A549 (cell line): ENCODE data around the gene ABI3BP. TPM values are rescaled to one million over a fixed set of nuclear protein-coding genes. Genes with fewer than 3 reads are reported as not detected.

ENCODE experiments used
- ATAC-seq, 2 experiments: fragments of 200-7000 bp in 1 of 2; fragments of >200 bp in 1 of 2; cut with Nextera tagmentation in 1 of 2; cut with Tn5 transposase in 1 of 2; 3 replicates each; pipeline versions ENCODE4 v1.8.0 to v1.9.1; 2018 to 2020; ENCODE audit warnings: mild to moderate bottlenecking in 1 of 2, moderate library complexity in 1 of 2
- CTCF ChIA-PET: fragments of 300-600 bp; sonication (Branson Sonifier 250); formaldehyde crosslinking; extraction: SDS; loops from one replicate; lab custom pipeline; 2021; ENCODE audit warnings: antibody characterized with exemption, inconsistent platforms; lab: Yijun Ruan, JAX
- POLR2A ChIA-PET: fragments of 350-600 bp; formaldehyde crosslinking; extraction: SDS; loops from one replicate; lab custom pipeline; 2021; ENCODE audit warnings: antibody characterized with exemption, inconsistent platforms; lab: Yijun Ruan, JAX
- DNase-seq, 2 experiments: peaks; one replicate each; pipeline versions ENCODE4 v3.0.0 to v3.0.0-alpha.2; 2011 to 2016; ENCODE audit warnings: low read depth in 1 of 2, low spot score in 1 of 2
- FAIRE-seq: peaks from 2 replicates; lab custom pipeline; 2011; peaks lifted over from hg19 to GRCh38; lab: Jason Lieb, UNC
- H3K27ac ChIP-seq, 2 experiments: fragments of >200 bp; sonication (Bioruptor Twin); formaldehyde crosslinking; 3 replicates each; pipeline ENCODE4 v1.5.1; 2016 to 2017
- H3K4me1 ChIP-seq: fragments of >200 bp; sonication (Bioruptor Twin); formaldehyde crosslinking; 3 replicates; pipeline ENCODE4 v1.6.1; 2016
- H3K4me2 ChIP-seq: fragments of >200 bp; sonication (Bioruptor Twin); formaldehyde crosslinking; 3 replicates; pipeline ENCODE4 v1.6.1; 2016
- H3K4me3 ChIP-seq: fragments of >200 bp; sonication (Bioruptor Twin); formaldehyde crosslinking; 3 replicates; pipeline ENCODE4 v1.5.1; 2016
- H3K9me3 ChIP-seq: fragments of >200 bp; sonication (Bioruptor Twin); formaldehyde crosslinking; 3 replicates; pipeline ENCODE4 v1.6.1; 2016
- CBX2 ChIP-seq: fragments of 200-600 bp; sonication (generic); IDR thresholded peaks from 2 replicates; pipeline ENCODE4 v1.6.1; 2016; ENCODE audit warnings: low read depth, mild to moderate bottlenecking, borderline replicate concordance
- CTCF ChIP-seq: fragments of >200 bp; sonication (Bioruptor Twin); formaldehyde crosslinking; IDR thresholded peaks from 3 replicates; pipeline ENCODE4 v1.5.1; 2016
- ELK1 ChIP-seq: fragments of 150-350 bp; IDR thresholded peaks from 2 replicates; pipeline ENCODE4 v1.6.1; 2014; ENCODE audit warnings: low read depth, mild to moderate bottlenecking, low read length
- EP300 ChIP-seq, 2 experiments: fragments of >200 bp; sonication (Bioruptor Twin); formaldehyde crosslinking; IDR thresholded peaks; 2 replicates in 1 of 2; 3 replicates in 1 of 2; pipeline ENCODE4 v1.6.1; 2016 to 2017
- ESRRA ChIP-seq: fragments of 150-350 bp; IDR thresholded peaks from 2 replicates; pipeline ENCODE4 v1.6.1; 2014; ENCODE audit warnings: mild to moderate bottlenecking, low read length, borderline replicate concordance
- HDAC2 ChIP-seq: fragments of 200-600 bp; sonication (generic); IDR thresholded peaks from 2 replicates; pipeline ENCODE4 v1.6.1; 2016
- HOXA7 ChIP-seq: fragments of 250-450 bp; sonication (Bioruptor Pico); IDR thresholded peaks from 2 replicates; pipeline ENCODE4 v1.5.0; 2020; ENCODE audit warnings: mild to moderate bottlenecking, moderate library complexity
- MAZ ChIP-seq: fragments of 150-350 bp; IDR thresholded peaks from 2 replicates; pipeline ENCODE4 v1.6.1; 2014; ENCODE audit warnings: antibody characterized with exemption, low read depth, low read length, borderline replicate concordance
- MYC ChIP-seq: IDR thresholded peaks from 2 replicates; pipeline ENCODE4 v1.6.1; 2012; ENCODE audit warnings: mild to moderate bottlenecking, inconsistent platforms, low read length, improper control_type of control experiment, borderline replicate concordance
- PHF8 ChIP-seq: fragments of 200-600 bp; sonication (generic); IDR thresholded peaks from 2 replicates; pipeline ENCODE4 v1.6.1; 2016; ENCODE audit warnings: low read depth, mild to moderate bottlenecking, antibody characterized with exemption, moderate library complexity, borderline replicate concordance
- POLR2AphosphoS2 ChIP-seq: conservative IDR thresholded peaks from 2 replicates; pipeline ENCODE4 v1.6.1; 2012; ENCODE audit warnings: low read length, improper control_type of control experiment, inconsistent platforms
- RARB ChIP-seq: fragments of 250-450 bp; sonication (Bioruptor Pico); IDR thresholded peaks from 2 replicates; pipeline ENCODE4 v1.8.0; 2021; ENCODE audit warnings: mild to moderate bottlenecking, moderate library complexity
- REST ChIP-seq: fragments of 200-600 bp; sonication (generic); IDR thresholded peaks from 2 replicates; pipeline ENCODE4 v1.6.1; 2016; ENCODE audit warnings: antibody characterized with exemption, mild to moderate bottlenecking, moderate library complexity
- RFX5 ChIP-seq: fragments of 450-650 bp; IDR thresholded peaks from 2 replicates; pipeline ENCODE4 v1.7.1; 2014; ENCODE audit warnings: antibody characterized with exemption, mild to moderate bottlenecking, moderate library complexity
- TFCP2L1 ChIP-seq: fragments of 250-450 bp; sonication (Bioruptor Pico); IDR thresholded peaks from 2 replicates; pipeline ENCODE4 v1.5.0; 2021; ENCODE audit warnings: mild to moderate bottlenecking
- TP53 ChIP-seq: fragments of 250-450 bp; sonication (Bioruptor Pico); IDR thresholded peaks from 2 replicates; pipeline ENCODE4 v1.5.0; 2021; ENCODE audit warnings: mild to moderate bottlenecking, moderate library complexity
- ZC3H11A ChIP-seq: fragments of 450-650 bp; IDR thresholded peaks from 2 replicates; pipeline ENCODE4 v1.6.1; 2014; ENCODE audit warnings: antibody characterized with exemption, mild to moderate bottlenecking
- ZFP36 ChIP-seq: fragments of 450-650 bp; IDR thresholded peaks from 2 replicates; pipeline ENCODE4 v1.6.1; 2014; ENCODE audit warnings: borderline replicate concordance; ENCODE audit not compliant: partially characterized antibody
- WGBS: methylation state at CpG from one replicate; pipeline ENCODE4 v1.1.6; 2017; ENCODE audit errors: missing lambda C conversion rate; 5-methylcytosine and 5-hydroxymethylcytosine counted together
- polyA plus RNA-seq, 4 experiments: library from polyadenylated mRNA; depleted of rRNA in 3 of 4; stranded (reverse); fragments of >200 nt; fragmentation: RNase III in 1 of 4; extraction: RNeasy Plus Mini Kit Qiagen cat#74134 plus additional on column Dnase treatment in 1 of 4; gene quantifications; 2 replicates in 3 of 4; 3 replicates in 1 of 4; pipeline ENCODE4 v1.2.3, GENCODE V29; 2011 to 2017

ABI3BP gene
- polyA plus RNA-seq, 2 of the 4 experiments (the other 2 are of a cell fraction), result 1.3 to 1.8 TPM

- FAIRE-seq (no peak), DNase-seq (no peak)
- Histone ChIP-seq H3K4me2 (no peak overlapping the region), H3K27ac (no peak overlapping the region), H3K4me1 (no peaks in the 10 kb centered on the region)
- POLR2A ChIA-PET, result no interaction called here
- TF ChIP-seq MAZ (no peak), TP53 (CRISPR knock-in tag) (no peak), ESRRA (no peak), HOXA7 (CRISPR knock-in tag) (no peak), ELK1 (no peak), PHF8 (no peak), HDAC2 (no peak), TFCP2L1 (CRISPR knock-in tag) (no peak), EP300 (IDR thresholded peaks at IDR 0.05) (no peak), ZFP36 (no peak), POLR2AphosphoS2 (no peak), MYC (no peak), ZC3H11A (no peak), REST (no peak), CTCF (no peak), RFX5 (no peak)
- TF ChIP-seq, all 56 proteins: peak for 0
- Histone ChIP-seq H3K9me3 (peaks cover 32% of the 10 kb centered on the region), H3K4me3 (no peak overlapping the region)
- CTCF ChIA-PET, result interaction anchor here (0.9 to 1.7 kb wide), 3 partner anchors 16 to 61 kb away, joined by 3 read pairs; no protein-coding TSS in a partner anchor
- no peak for ATAC-seq
Measured at GRCh38 chr3:100803711-100804110, 189.5 kb downstream of the ABI3BP start.

GRCh38 chr3:100802126-100802525 is 191.1 kb downstream of the ABI3BP start:
- CTCF ChIA-PET, result no interaction called here
- H3K4me1 ChIP-seq, result no peaks in the 10 kb centered on the region
- ATAC-seq (no peak), DNase-seq (no peak), FAIRE-seq (no peak)
- H3K4me2 ChIP-seq, result no peak overlapping the region
- H3K4me3 ChIP-seq, result no peak overlapping the region
- 47% methylated on average over 2 of the region's 2 CpGs for WGBS
- POLR2A ChIA-PET, result no interaction called here
- TF ChIP-seq RARB (no peak), CBX2 (no peak)
- H3K9me3 ChIP-seq, result peaks cover 32% of the 10 kb centered on the region
- no peak overlapping the region for H3K27ac ChIP-seq
